ENCODE data around the gene SDF4. TPM values are rescaled to one million over a fixed set of nuclear protein-coding genes. Genes with fewer than 3 reads are reported as not detected.
"Not testable (repeated sequence)": the region's sequence is repeated elsewhere in the genome, so short reads cannot be mapped to it uniquely, and the experiment has no call there.

The SDF4 gene
- polyA plus RNA-seq, 3 donors: 134 to 147 (median 135) TPM

GRCh38 chr1:1262758-1263157, 31.0 kb upstream of the SDF4 start:
- no peak for DNase-seq

- DNase-seq: no peak
Measured at GRCh38 chr1:1262071-1262470, 30.3 kb upstream of the SDF4 start.

GRCh38 chr1:1260843-1261560, 29.2 kb upstream of the SDF4 start:
- DNase-seq: no peak

- no peak for DNase-seq
Measured at GRCh38 chr1:1259951-1260600, 28.3 kb upstream of the SDF4 start.

- no peak for DNase-seq
Measured at GRCh38 chr1:1259540-1259939, 27.7 kb upstream of the SDF4 start.

GRCh38 chr1:1259119-1259488, 27.3 kb upstream of the SDF4 start:
- no peak for DNase-seq

- no peak for DNase-seq
Measured at GRCh38 chr1:1256956-1257871, 25.4 kb upstream of the SDF4 start.

GRCh38 chr1:1255611-1256010, 23.8 kb upstream of the SDF4 start:
- DNase-seq: no peak

- no peak for DNase-seq
Measured at GRCh38 chr1:1255078-1255477, 23.3 kb upstream of the SDF4 start.

GRCh38 chr1:1254667-1254998, 22.8 kb upstream of the SDF4 start:
- DNase-seq: no peak

GRCh38 chr1:1253972-1254666, 22.3 kb upstream of the SDF4 start:
- no peak for DNase-seq

GRCh38 chr1:1253314-1253713, 21.5 kb upstream of the SDF4 start:
- DNase-seq: no peak

GRCh38 chr1:1250786-1251284, 19.0 kb upstream of the SDF4 start:
- DNase-seq: no peak

GRCh38 chr1:1248009-1248913, 16.5 kb upstream of the SDF4 start:
- not testable (repeated sequence) for DNase-seq

- no peak for DNase-seq
Measured at GRCh38 chr1:1247341-1247913, 15.6 kb upstream of the SDF4 start.

GRCh38 chr1:1246577-1247340, 15.0 kb upstream of the SDF4 start, which contains the start of gene C1QTNF12:
Gene C1QTNF12 (minus strand): TSS chr1:1246722. CDS start chr1:1246690, 32 bp downstream.
- no peak for DNase-seq

- DNase-seq: no peak
Measured at GRCh38 chr1:1245817-1246576, 14.2 kb upstream of the SDF4 start.

GRCh38 chr1:1245178-1245816, 13.5 kb upstream of the SDF4 start:
- DNase-seq: no peak
